SHP77 (cell line): ENCODE data around the gene EVC.

Source experiments
- DNase-seq, 2 experiments: peaks; one replicate each; lab custom pipeline; 2025; lab: John Stamatoyannopoulos, UW

The EVC gene

DNA sequence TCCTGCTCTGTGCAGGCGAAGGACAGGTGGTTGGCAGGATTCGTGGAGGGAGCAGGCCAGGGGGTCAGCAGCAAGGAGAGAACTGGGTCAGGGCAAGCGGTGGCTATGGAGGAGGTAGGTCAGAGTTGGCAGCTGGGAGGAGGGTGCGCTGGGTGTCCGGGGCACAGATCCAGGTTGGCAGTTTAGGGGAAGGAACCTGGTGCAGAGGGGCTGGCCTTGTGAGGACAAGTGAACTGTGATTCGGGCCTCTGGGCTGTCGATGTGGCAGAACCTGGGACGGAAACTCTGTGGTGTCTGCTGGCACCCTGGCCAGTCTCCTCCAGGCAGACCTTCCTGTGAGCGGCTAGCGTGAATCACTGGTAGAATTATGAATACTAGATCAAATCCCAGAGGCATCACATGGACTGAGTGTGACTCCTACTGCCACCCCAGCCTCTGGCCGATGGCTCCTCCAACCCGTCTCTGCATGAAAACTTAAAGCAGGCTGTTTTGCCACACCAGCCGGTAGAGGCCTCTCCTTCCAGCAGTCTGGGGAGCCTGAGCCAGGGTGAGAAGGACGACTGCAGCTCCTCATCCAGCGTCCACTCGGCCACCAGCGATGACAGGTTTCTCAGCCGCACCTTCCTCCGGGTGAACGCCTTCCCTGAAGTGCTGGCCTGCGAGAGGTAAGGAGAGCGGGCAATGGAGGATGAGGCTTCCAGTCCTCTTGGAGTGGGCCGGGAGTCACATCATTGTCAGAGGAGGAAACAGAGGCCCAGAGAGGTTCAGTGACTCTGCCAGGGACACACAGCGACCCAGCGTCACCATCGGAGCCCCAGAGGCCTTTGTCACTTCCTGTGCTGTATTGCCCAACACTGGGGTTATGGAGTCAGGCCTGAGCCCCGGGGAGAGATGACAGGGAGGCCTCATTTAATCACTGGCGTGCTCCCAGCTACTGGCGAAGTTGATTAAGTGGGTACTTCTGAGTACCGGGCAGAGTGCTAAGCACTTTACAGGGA, 20.3 kb downstream of the EVC start:
- no peak for DNase-seq

DNA sequence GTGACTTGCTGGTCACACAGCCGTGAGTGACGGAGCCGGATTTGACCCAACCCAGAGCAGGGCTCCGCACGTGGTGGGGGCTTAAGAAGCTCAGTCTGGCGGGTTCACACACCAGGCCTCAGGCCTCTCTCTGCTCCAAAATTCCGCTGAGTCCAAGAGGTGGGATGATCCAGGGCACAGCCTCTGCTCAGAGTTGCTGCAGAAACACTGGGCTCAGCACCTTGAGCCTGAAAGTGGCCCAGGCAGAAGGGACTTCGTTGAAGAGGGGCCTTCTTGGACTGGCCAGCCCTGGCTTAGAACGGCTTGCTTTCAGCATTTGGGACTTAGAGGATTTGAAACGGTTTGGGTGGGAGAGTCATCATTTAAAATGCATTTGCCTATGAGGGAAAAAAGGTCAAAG, 21.2 kb downstream of the EVC start:
- no peak for DNase-seq

- no peak for DNase-seq
These were observed 23.9 kb downstream of the EVC start for GRCh38 chr4:5734853-5735252.

DNA sequence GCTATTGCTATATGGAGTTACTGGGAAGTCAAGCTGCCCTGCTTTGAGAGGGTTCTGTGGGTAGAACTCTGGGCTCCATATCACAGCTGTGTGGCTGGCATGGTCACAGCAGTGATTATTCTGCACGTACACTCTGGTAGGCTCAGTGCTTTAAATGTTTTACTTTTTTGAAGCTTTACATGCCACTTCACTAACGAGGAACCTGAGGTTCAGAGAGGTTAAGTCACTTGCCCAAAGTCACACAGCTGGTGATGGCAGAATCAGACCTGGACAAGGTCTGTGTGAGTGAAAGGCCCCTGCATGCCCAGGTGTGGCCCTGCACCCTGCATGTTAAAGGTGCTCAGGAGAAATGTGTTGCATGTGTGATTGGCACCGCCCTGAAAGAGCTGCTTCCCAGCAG, 24.5 kb downstream of the EVC start:
- DNase-seq, result no peak

DNA sequence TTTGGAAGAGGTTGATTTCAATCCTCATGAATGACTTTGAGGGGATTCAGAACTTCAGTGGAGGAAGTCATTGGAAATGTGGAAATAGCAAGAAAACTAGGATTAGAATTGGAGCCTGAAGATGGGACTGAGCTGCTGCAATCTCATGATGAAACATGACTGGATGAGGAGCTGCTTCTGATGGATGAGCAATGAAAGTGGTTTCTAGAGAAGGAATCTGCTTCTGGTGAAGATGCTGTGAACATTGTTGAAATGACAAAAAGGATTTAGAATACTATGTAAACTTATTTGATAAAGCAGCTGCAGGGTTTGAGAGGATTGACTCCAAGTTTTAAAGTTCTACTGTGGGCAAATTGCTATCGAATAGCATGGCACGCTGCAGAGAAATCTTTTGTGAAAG, 27.1 kb downstream of the EVC start:
- no peak for DNase-seq

GRCh38 chr4:5742388-5742787, 31.4 kb downstream of the EVC start:
- no peak for DNase-seq

- DNase-seq, result no peak
These were observed 32.0 kb downstream of the EVC start for GRCh38 chr4:5742968-5743367.

- no peak for DNase-seq
These were observed 35.2 kb downstream of the EVC start for GRCh38 chr4:5746250-5746649.

GRCh38 chr4:5746829-5747737, 36.1 kb downstream of the EVC start:
- no peak for DNase-seq

- no peak for DNase-seq
These were observed 36.9 kb downstream of the EVC start for GRCh38 chr4:5747738-5748375.

DNA sequence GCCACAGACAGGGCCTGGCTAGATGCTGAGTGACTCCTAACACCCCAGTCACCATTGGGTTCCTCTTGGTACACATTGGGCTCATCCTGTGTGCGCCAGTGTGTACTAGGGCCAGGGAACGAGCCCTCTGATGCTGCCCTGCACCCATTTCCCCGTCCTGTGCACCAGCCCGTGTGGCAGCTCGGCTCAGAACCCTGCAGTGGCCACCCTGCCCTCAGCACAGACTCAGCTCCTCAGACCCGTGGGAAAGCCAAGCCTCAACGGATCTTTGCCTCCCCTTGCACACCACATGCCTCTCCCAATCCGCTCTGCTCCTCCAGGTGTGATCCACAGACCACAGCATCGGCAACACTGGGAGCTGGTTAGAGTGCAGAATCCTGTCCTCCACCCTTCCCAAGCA, 38.6 kb downstream of the EVC start:
- no peak for DNase-seq

- no peak for DNase-seq
These were observed 39.3 kb downstream of the EVC start for GRCh38 chr4:5750052-5750945.

DNA sequence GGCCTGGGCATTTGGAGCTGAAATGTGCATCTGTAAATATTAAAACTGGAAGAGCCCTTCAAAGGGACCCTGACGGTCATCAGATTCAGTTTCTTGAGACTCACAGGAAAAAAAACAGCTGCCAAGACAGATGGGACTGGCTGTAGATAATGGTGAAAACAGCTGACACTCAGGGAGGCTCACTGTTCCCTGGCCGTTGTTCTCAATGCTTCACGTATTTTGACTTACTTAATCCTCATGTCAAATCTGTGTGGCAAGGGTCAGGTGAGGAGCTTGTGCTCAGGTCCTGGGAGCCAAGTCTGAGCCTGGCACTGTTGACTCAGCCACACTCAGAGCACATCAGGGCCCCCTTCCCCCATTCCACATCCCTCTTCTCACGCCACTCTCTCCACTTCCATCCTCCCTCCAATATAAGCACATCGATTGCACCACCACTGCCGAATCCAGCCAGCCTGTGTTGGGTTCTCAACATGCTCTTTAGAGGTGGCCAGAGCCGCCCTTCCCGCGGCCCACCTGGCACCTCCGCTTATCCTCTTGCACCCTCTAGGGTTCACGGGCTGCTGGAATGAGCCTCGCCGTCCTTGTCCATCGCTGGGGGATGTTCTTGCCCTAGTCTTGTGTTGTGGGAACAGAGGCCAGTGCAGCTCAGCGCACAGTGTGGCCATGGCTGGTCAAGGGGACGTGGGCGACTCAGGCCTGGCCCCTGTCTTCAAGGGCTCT, 40.1 kb downstream of the EVC start:
- DNase-seq, result no peak

DNA sequence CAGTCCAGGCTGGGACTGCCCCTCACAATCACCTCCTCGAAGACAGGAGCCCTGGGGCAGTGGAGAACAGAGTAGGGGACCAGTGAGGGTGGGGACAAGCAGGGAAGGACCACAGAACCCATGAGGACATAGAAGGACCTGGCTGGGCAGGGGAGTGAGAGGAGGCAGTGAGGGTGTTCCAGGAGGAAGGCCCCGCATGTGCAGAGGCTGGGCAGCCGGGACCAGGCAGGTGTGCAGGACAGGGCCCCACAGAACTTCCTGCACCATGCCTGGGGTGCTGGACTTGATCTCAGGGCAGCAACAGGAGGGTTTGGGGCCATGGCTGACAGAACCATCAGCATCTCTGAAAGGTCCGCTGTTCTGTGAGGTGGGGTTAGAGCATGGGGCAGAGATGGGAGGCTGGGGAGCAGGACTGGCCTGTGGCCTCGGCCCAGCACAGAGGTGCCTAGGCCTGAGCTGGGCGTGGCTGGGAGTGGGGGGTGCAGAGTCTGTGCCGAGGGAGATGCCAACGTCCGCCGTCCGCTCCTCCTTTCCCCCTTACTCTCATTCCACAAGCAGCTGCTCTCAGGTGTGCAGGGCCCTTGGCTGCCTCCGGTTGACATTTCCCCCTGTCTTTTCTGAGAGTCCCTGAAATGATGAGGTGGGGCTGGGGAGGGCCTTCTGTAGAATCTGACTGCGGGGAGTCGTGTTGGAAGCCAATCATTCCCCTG, 40.8 kb downstream of the EVC start:
- DNase-seq, result no peak

DNA sequence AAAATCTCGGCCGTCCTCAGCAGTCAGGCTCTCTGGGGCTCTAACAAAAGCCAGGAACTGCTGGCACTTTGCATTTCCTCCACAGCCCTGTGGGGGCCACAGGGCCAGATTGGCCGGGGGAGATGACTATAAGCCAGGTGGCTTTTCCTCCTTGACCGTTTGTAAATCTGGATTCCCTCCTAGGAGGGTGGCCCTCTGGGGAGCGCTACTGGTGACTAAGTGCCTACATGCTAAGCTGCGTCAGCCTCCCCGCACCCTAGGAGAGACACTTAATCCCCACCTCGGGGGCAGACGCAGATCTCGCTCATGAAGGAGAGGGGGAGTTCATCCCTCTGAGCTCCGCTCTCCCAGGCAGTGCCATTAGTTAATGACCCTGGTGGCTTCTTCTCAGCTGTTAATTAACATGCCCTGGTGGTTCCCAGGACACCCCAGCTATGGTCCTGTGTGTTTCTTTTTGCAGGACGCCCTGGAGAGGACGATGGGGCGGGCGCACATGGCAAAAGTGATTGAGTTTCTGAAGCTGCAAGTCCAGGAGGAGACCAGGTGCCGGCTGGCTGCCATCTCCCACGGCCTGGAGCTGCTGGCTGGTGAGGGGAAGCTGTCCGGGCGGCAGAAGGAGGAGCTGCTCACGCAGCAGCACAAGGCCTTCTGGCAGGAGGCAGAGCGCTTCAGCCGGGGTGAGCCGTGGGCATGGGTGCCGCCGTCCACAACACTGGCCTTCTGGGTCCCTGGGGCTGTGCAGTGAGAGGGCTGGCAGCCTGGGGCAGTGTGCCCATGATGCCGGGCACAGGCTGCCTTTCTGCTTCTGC, 41.6 kb downstream of the EVC start:
- no peak for DNase-seq

DNA sequence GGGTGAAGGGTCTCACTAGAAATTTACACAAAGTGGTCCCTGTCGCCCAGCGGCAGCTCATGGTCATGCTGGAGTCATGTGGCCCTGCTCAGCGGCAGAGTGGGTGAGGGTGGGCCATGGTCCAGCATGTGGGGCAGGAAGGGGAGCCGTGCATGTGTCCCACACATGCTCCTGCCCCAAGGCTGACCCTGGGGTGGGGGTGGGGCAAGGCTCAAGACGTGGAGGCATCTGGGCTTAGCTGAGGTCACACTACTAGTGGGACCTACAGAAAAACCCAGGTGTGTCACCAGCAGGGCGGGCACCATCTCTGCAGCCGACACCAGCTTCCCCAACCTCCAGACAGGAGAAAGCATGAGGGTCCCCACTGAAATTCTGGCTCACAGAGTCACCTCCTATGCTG, 42.4 kb downstream of the EVC start:
- no peak for DNase-seq

DNA sequence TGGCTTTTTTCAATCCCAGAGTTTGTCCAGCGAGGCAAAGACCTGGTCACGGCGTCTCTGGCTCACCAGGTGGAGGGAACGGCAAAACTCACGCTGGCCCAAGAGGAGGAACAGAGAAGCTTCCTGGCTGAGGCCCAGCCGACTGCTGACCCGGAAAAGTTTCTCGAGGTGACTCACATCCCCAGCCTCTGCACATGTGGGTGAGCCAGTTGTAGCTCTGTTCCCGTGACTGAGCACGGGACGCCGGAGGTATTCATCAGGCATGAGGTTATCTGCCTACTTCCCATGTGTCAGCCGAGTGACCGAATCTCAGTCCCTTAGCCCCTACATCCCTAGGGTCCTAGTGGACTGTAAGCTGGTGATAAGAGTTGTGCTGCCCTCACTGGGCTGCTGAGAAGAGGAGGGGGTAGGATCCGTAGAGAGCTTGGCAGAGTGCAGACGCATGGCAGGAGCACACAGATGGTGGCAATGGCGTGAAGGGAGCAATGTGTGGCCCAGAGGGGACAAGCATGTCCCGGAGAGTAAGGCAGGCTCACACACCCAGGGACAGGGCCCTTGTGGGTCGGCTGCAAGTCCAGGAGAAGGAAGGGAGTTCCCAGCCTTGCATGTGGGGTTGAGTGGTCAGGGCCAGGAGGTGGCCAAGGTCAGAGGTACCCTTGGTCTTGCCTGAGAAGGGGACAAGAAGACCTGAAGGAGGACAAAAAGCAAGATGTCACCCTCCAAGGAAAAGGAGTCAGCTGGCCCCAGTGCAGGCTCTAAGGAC, 42.9 kb downstream of the EVC start:
- no peak for DNase-seq

GRCh38 chr4:5754529-5754881, 43.5 kb downstream of the EVC start:
- DNase-seq, result no peak
